Measurements from ENCODE around the gene ITPR1. TPM values are rescaled to one million over a fixed set of nuclear protein-coding genes. Genes with fewer than 3 reads are reported as not detected.
A peak's percentile ranks its signal among the peaks of the same experiment; 100 is the strongest.

ITPR1 gene
- total RNA-seq, 2 experiments from 2014 or later, result 84.4 to 104 TPM

DNA sequence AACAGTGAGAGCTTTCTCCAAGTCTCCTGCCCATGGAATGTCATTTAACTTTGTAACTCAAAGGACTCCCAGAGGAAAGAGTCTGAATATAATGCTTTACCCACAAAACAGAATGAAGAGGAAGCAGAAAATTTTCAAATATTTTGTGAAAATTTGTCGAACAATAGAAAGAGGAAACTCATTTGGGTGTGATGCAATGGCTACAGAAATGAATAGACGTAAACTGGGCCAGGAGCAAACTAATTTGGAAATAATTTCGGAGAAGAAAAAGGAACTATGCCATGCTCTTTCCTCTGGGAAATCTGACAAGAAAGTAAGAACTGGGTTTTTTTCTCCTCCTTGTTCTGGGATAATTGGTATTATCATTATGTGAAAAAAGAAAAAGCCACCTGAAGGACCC is 14.9 kb upstream of the ITPR1 start:
- DNase-seq (ENCODE audit: low spot score), result no peak
- H3K9me2 ChIP-seq (ENCODE audit: insufficient read depth, low read length), result no peaks in the 10 kb centered on the region
- H3K79me2 ChIP-seq (ENCODE audit: insufficient read depth, low read depth, low read length), result no peaks in the 10 kb centered on the region
- no peaks in the 10 kb centered on the region for H3K4me1 ChIP-seq (ENCODE audit: insufficient read depth, low read length, poor library complexity, severe bottlenecking)
- no peak overlapping the region for H3K4me3 ChIP-seq (ENCODE audit: low read depth, low read length, poor library complexity, severe bottlenecking)
- no peak overlapping the region for H3K27ac ChIP-seq (ENCODE audit: low read depth, low read length, poor library complexity, severe bottlenecking)
- intact Hi-C loops (cut with micrococcal nuclease; ENCODE audit: unreplicated experiment), result no loop called here
- TF ChIP-seq, protein P1, sequence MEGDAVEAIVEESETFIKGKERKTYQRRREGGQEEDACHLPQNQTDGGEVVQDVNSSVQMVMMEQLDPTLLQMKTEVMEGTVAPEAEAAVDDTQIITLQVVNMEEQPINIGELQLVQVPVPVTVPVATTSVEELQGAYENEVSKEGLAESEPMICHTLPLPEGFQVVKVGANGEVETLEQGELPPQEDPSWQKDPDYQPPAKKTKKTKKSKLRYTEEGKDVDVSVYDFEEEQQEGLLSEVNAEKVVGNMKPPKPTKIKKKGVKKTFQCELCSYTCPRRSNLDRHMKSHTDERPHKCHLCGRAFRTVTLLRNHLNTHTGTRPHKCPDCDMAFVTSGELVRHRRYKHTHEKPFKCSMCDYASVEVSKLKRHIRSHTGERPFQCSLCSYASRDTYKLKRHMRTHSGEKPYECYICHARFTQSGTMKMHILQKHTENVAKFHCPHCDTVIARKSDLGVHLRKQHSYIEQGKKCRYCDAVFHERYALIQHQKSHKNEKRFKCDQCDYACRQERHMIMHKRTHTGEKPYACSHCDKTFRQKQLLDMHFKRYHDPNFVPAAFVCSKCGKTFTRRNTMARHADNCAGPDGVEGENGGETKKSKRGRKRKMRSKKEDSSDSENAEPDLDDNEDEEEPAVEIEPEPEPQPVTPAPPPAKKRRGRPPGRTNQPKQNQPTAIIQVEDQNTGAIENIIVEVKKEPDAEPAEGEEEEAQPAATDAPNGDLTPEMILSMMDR (conservative IDR thresholded peaks at IDR 0.05; ENCODE audit: low read length), result no peak
- no peak for TF ChIP-seq EZH2phosphoT487 (IDR thresholded peaks at IDR 0.05; ENCODE audit: borderline replicate concordance, low read depth, low read length)
- POLR2A ChIA-PET, result no interaction called here
- H4K20me1 ChIP-seq (ENCODE audit: insufficient read depth, low read length), result no peaks in the 10 kb centered on the region
- H3K9me3 ChIP-seq (ENCODE audit: low read length), result no peaks in the 10 kb centered on the region
- no peak overlapping the region for H2AFZ ChIP-seq (ENCODE audit: low read length)
- CTCF ChIA-PET (ENCODE audit: unreplicated experiment), result no interaction called here
- BruUV-seq (replicated peaks), result no TSS peak
- no peaks in the 10 kb centered on the region for H3K36me3 ChIP-seq (ENCODE audit: insufficient read depth, low read length)
- H3K4me2 ChIP-seq (ENCODE audit: low read length), result no peak overlapping the region

DNA sequence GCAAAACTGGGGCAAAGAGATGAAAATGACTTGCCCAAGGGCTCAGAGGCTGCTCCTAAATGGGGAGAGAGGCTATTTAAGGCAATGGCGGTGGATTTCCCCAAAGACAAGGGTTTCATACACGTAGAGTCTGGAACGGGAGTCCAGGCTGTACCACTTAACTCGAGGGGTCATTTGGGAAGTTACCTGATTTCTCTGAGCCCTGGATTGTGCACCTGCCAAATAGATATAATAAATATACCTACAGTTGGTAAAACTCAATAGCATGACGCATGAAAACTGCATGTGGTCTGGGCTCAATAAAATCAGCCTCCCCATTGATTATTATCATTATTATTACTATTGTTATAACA is 1.3 kb upstream of the ITPR1 start:
- ChIA-PET POLR2A (interaction anchor here (1.9 to 6.9 kb wide), 2 partner anchors 15 to 22 kb away, joined by 7 to 206 read pairs; no protein-coding TSS in a partner anchor), CTCF (ENCODE audit: unreplicated experiment) (no interaction called here)
- peak overlapping the region; percentile 91 for H3K4me3 ChIP-seq (ENCODE audit: low read depth, low read length, poor library complexity, severe bottlenecking)
- BruUV-seq (replicated peaks), result no TSS peak
- peaks cover 31% of the 10 kb centered on the region for H3K4me1 ChIP-seq (ENCODE audit: insufficient read depth, low read length, poor library complexity, severe bottlenecking)
- peak overlapping the region; percentile 79; the same call in 1 of the 2 replicates for H2AFZ ChIP-seq (ENCODE audit: low read length)
- H3K27ac ChIP-seq (ENCODE audit: low read depth, low read length, poor library complexity, severe bottlenecking), result no peak overlapping the region
- peaks cover 35% of the 10 kb centered on the region for H3K79me2 ChIP-seq (ENCODE audit: insufficient read depth, low read depth, low read length)
- H3K9me3 ChIP-seq (ENCODE audit: low read length), result no peaks in the 10 kb centered on the region
- peaks cover 9% of the 10 kb centered on the region; the same call in 1 of the 2 replicates for H4K20me1 ChIP-seq (ENCODE audit: insufficient read depth, low read length)
- H3K4me2 ChIP-seq (ENCODE audit: low read length), result peak overlapping the region; percentile 86
- DNase-seq (ENCODE audit: low spot score), result no peak
- H3K36me3 ChIP-seq (ENCODE audit: insufficient read depth, low read length), result peaks cover 15% of the 10 kb centered on the region
- intact Hi-C loops (cut with micrococcal nuclease; ENCODE audit: unreplicated experiment), result loop anchor here (2.0 to 5.0 kb wide), 2 partner anchors 80 to 141 kb away; no protein-coding TSS in a partner anchor
- H3K9me2 ChIP-seq (ENCODE audit: insufficient read depth, low read length), result no peaks in the 10 kb centered on the region
- TF ChIP-seq, protein P1 (conservative IDR thresholded peaks at IDR 0.05; ENCODE audit: low read length), result no peak
- no peak for TF ChIP-seq EZH2phosphoT487 (IDR thresholded peaks at IDR 0.05; ENCODE audit: borderline replicate concordance, low read depth, low read length)

DNA sequence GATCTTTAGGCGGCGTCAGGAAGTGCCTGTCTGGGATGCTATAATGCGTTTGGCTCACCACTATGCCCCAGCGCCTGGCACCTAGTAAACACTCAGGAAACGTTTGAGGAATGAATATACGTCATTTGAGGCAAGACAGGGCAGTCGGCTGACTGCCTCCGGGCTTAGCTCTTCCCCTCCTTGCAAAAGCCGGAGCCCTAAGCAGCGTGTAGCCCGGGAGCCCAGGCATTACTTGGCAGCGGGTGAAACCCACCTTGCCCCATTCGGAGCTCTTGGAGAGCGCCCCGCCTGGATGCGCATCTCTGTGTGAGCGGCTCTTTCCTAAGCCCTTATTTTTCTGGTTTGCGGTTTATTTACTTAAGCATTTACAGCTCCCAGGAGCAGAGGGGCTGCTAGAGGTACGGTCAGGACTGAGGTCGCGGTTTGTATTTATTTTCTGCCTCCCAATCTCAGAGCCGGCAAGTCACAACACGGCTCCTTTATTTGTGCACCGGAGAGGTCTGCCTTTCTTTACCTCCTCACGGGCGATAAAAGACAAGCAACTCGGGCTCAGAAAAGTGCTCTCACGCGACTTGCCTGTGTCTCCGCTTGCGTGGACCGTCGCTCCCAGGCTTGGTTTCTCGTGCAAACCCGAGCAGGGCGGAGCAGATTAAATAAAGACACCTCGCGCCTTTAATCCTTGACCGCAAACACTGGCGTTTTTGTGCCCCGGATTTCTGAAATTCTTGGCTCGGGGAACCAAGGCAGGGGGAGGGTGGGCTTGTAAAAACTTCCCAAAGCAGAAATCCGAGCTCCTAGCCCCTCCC is 737 bp upstream of the ITPR1 start:
- Histone ChIP-seq H3K9me3 (ENCODE audit: low read length) (no peaks in the 10 kb centered on the region), H2AFZ (ENCODE audit: low read length) (peak overlapping the region; percentile 79), H3K36me3 (ENCODE audit: insufficient read depth, low read length) (peaks cover 21% of the 10 kb centered on the region), H3K27ac (ENCODE audit: low read depth, low read length, poor library complexity, severe bottlenecking) (no peak overlapping the region), H3K4me1 (ENCODE audit: insufficient read depth, low read length, poor library complexity, severe bottlenecking) (peaks cover 35% of the 10 kb centered on the region), H4K20me1 (ENCODE audit: insufficient read depth, low read length) (peaks cover 9% of the 10 kb centered on the region; the same call in 1 of the 2 replicates), H3K79me2 (ENCODE audit: insufficient read depth, low read depth, low read length) (peaks cover 41% of the 10 kb centered on the region), H3K9me2 (ENCODE audit: insufficient read depth, low read length) (no peaks in the 10 kb centered on the region), H3K4me3 (ENCODE audit: low read depth, low read length, poor library complexity, severe bottlenecking) (peak overlapping the region; percentile 91), H3K4me2 (ENCODE audit: low read length) (peak overlapping the region; percentile 86)
- ChIA-PET POLR2A (interaction anchor here (0.7 to 6.9 kb wide), 14 partner anchors 14 to 704 kb away, joined by 3 to 206 read pairs (median 4); no protein-coding TSS in a partner anchor), CTCF (ENCODE audit: unreplicated experiment) (interaction anchor here (0.6 to 1.7 kb wide), 2 partner anchors 12 to 1405 kb away, joined by 10 to 13 read pairs; no protein-coding TSS in a partner anchor)
- intact Hi-C loops (cut with micrococcal nuclease; ENCODE audit: unreplicated experiment), result loop anchor here (1.0 to 5.0 kb wide), 5 partner anchors 11 to 140 kb away; partner anchors contain the start of gene SUMF1
- BruUV-seq (replicated peaks), result no TSS peak
- TF ChIP-seq, protein P1 (conservative IDR thresholded peaks at IDR 0.05; ENCODE audit: low read length), result peak; percentile 36
- no peak for TF ChIP-seq EZH2phosphoT487 (IDR thresholded peaks at IDR 0.05; ENCODE audit: borderline replicate concordance, low read depth, low read length)
- peak; percentile 52 for DNase-seq (ENCODE audit: low spot score)
